Right lobe of liver (tissue), 6 donors: ENCODE data around the gene SRRM4. TPM values are rescaled to one million over a fixed set of nuclear protein-coding genes. Genes with fewer than 3 reads are reported as not detected.

Experiments used
- ATAC-seq, 4 donors: fragments of 200-7000 bp; cut with Tn5 transposase; one replicate each; pipeline ENCODE4 v1.9.1; 2020; ENCODE audit warnings: mild to moderate bottlenecking in 4 of 4, moderate library complexity in 4 of 4
- DNase-seq, 3 donors: peaks; one replicate each; pipeline ENCODE4 v3.0.0-alpha.2; 2020
- H3K27ac ChIP-seq, 3 donors: fragments of 200-600 bp; one replicate each; pipeline ENCODE4 v1.8.0; 2022
- H3K27me3 ChIP-seq, 2 donors: fragments of 200-600 bp; one replicate each; pipeline ENCODE4 v1.8.0; 2022
- H3K36me3 ChIP-seq, 4 donors: fragments of 200-600 bp; sonication (generic) in 1 of 4; one replicate each; pipeline versions ENCODE4 v1.5.1 to v1.8.0; 2017 to 2022; ENCODE audit warnings: control low read depth in 1 of 4
- H3K4me1 ChIP-seq, 4 donors: fragments of 200-600 bp; sonication (generic) in 1 of 4; one replicate each; pipeline versions ENCODE4 v1.5.1 to v1.8.0; 2017 to 2022; ENCODE audit warnings: control low read depth in 1 of 4
- H3K4me3 ChIP-seq, 3 donors: fragments of 200-600 bp; one replicate each; pipeline ENCODE4 v1.8.0; 2022
- H3K9me3 ChIP-seq, 4 donors: fragments of 200-600 bp; sonication (generic) in 1 of 4; one replicate each; pipeline versions ENCODE4 v1.5.1 to v1.8.0; 2017 to 2022; ENCODE audit warnings: control low read depth in 1 of 4
- CTCF ChIP-seq, 4 donors: fragments of 200-600 bp in 3 of 4; fragments of 450-650 bp in 1 of 4; IDR thresholded peaks; one replicate each; pipeline versions ENCODE4 v1.5.1 to v1.8.0; 2016 to 2022; ENCODE audit warnings: antibody characterized with exemption in 4 of 4, mild to moderate bottlenecking in 2 of 4
- POLR2A ChIP-seq: fragments of 450-650 bp; IDR thresholded peaks from one replicate; pipeline ENCODE4 v1.6.1; 2017; ENCODE audit warnings: antibody characterized with exemption, mild to moderate bottlenecking
- WGBS: methylation state at CpG from one replicate; pipeline ENCODE4 v1.1.6; 2018; ENCODE audit warnings: low coverage, low lambda C conversion rate; ENCODE audit not compliant: insufficient coverage; ENCODE audit errors: missing lambda C conversion rate; 5-methylcytosine and 5-hydroxymethylcytosine counted together
- intact Hi-C, 2 donors: fragments of 100-400 bp; cut with DNase I; formaldehyde crosslinking; loops; one replicate each; pipeline versions ENCODE4 v1.11.2 to v1.14.1; 2022
- total RNA-seq, 6 experiments: library from RNA; depleted of rRNA in 2 of 6; stranded (reverse); fragments of >200 nt in 2 of 6; fragmentation: NEBNext Ultra II Directional in 3 of 6; extraction: Animal tissue kit (Norgen Biotek cat#: 25700) in 3 of 6; gene quantifications; one replicate each; pipeline versions ENCODE4 v1.1.0 to v1.2.4, GENCODE V29; 2016 to 2023
- donor health status: DM: no; HTN: yes; CAD: no.
- donor health status: DM: no; HTN: no; CAD: no.
- donor health status: DM: no; HTN: no; CAD: no.
- donor health status: DM: no; HTN: yes; CAD: no.
- donor health status: DM: no; HTN: yes; CAD: no.

SRRM4 gene
- total RNA-seq, 6 experiments from 2014 or later: not detected

DNA sequence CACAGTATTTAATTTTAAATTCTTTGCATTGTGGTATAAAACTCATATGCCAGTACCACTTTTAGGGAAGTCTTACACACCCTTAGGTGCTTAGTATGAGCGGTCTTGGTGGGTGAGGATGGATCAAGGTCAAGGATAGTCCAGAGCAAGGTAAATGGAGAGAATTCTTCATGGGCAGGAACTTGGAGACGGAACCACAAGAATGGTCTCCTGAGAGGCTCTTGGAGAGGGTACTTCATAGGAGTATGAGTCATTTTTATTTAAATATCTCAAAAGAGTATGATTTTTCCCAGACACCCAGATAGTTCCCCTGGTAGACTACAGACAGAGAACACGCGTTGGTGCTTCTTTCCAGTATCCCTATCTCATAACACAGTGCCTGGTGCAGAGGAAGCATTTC lies 219.3 kb downstream of the SRRM4 start:
- DNase-seq: no peak
- Histone ChIP-seq H3K4me3 (no peak overlapping the region), H3K36me3 (no peaks in the 10 kb centered on the region), H3K27me3 (no peaks in the 10 kb centered on the region), H3K27ac (no peak overlapping the region), H3K4me1 (no peaks in the 10 kb centered on the region), H3K9me3 (no peaks in the 10 kb centered on the region)
- no peak for TF ChIP-seq CTCF (IDR thresholded peaks at IDR 0.05)
- intact Hi-C loops: no loop called here
- ATAC-seq: no peak
- WGBS: 82% methylated on average over 4 of the region's 4 CpGs

DNA sequence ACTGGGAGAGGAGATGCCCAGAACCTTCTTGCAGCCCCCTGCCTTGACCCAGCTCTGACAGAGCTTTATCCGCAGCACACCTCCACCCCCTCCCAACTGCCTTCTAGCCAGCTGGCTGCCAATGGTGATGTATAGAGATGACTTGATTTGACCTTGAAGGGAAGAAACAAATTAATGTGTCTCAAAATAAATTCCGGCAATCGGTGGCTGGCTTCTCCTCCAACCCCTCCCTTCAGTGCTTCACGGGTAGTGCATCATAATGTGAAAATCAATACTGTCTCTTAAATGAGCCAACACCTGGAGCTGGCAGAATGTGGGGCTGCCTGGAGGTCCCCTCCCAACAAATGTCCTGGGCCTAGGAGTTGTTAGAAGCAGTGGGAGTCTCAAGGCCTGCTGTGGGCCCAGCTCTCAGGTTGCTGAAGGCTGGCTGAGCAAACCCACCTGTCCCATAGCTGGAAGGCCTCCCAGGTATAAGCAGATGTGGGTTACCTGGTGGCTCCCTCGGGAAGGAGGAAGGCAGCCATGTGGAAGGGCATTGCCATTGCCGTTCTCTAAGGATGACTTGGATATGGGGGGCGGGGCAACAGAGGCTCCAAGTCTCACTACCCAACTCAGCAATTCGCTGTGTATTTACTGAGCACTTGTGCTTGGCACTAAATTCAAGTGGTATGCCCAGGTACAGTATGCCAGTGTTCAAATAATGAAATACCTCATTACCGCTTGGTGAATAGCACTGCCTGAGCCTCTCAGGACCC lies 220.6 kb downstream of the SRRM4 start:
- WGBS: 77% methylated on average over 6 of the region's 9 CpGs
- Histone ChIP-seq H3K27ac (no peak overlapping the region), H3K4me3 (no peak overlapping the region), H3K27me3 (no peaks in the 10 kb centered on the region), H3K4me1 (no peaks in the 10 kb centered on the region), H3K36me3 (no peaks in the 10 kb centered on the region), H3K9me3 (no peaks in the 10 kb centered on the region)
- intact Hi-C loops: no loop called here
- DNase-seq: no peak
- TF ChIP-seq POLR2A: no peak
- TF ChIP-seq CTCF (IDR thresholded peaks at IDR 0.05): no peak
- ATAC-seq: no peak

DNA sequence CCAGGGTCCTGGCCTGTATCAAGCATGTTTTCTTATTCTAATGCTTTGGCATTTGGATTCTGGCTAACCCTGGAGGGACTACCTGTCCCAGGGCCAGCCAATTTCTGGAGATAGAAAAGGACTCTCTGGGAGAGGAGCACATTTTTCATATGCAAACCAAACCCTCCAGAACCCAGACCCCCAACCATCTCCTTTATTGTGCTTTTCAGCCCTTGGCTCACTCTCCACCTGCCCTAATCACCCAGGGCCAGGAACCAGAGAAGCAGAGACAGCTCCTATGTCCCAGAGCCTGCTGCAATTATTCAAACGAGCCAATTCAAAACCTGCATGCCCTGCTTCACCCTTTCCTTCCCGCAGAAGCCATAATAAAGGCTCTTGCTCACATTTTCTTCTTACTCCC lies 221.2 kb downstream of the SRRM4 start:
- no peaks in the 10 kb centered on the region for H3K4me1 ChIP-seq
- H3K36me3 ChIP-seq: no peaks in the 10 kb centered on the region
- no peak overlapping the region for H3K27ac ChIP-seq
- ATAC-seq: no peak
- no peak for DNase-seq
- intact Hi-C loops: no loop called here
- H3K9me3 ChIP-seq: no peaks in the 10 kb centered on the region
- H3K27me3 ChIP-seq: no peaks in the 10 kb centered on the region
- TF ChIP-seq POLR2A: no peak
- TF ChIP-seq CTCF (IDR thresholded peaks at IDR 0.05): no peak
- 25% methylated on average over 2 of the region's 2 CpGs for WGBS
- H3K4me3 ChIP-seq: no peak overlapping the region

- no peak overlapping the region for H3K27ac ChIP-seq
- TF ChIP-seq CTCF (IDR thresholded peaks at IDR 0.05) (no peak), POLR2A (no peak)
- WGBS: 23% methylated on average over 2 of the region's 2 CpGs
- no peak overlapping the region for H3K4me3 ChIP-seq
- no peaks in the 10 kb centered on the region for H3K36me3 ChIP-seq
- no peaks in the 10 kb centered on the region for H3K27me3 ChIP-seq
- ATAC-seq (peak in 2 of 4 donors; percentile 24 to 28), DNase-seq (no peak)
- no peaks in the 10 kb centered on the region for H3K9me3 ChIP-seq
- intact Hi-C loops: no loop called here
- H3K4me1 ChIP-seq: no peaks in the 10 kb centered on the region
Observed at GRCh38 chr12:119204131-119204530, 222.8 kb downstream of the SRRM4 start.
